Measurements from ENCODE around the gene MRFAP1L1.
"Not testable (repeated sequence)": the region's sequence is repeated elsewhere in the genome, so short reads cannot be mapped to it uniquely, and the experiment has no call there.

The MRFAP1L1 gene

GRCh38 chr4:6709230-6710114 is at the start of gene MRFAP1L1:
Gene MRFAP1L1, minus strand, starts transcription at chr4:6709865. Its CDS starts 236 bp downstream, at chr4:6709629.
- peak; percentile 93 to 96 for DNase-seq (ENCODE audit: low read depth in 2 of 2)

GRCh38 chr4:6758728-6759127 is 49.1 kb upstream of the MRFAP1L1 start:
- no peak for DNase-seq (ENCODE audit: low read depth in 2 of 2)

- not testable (repeated sequence) for DNase-seq (ENCODE audit: low read depth in 2 of 2)
Observed at GRCh38 chr4:6756345-6756744, 46.7 kb upstream of the MRFAP1L1 start.

- DNase-seq (ENCODE audit: low read depth in 2 of 2): no peak
Observed at GRCh38 chr4:6755088-6755753, 45.6 kb upstream of the MRFAP1L1 start.

GRCh38 chr4:6754481-6755087 is 44.9 kb upstream of the MRFAP1L1 start:
- DNase-seq (ENCODE audit: low read depth in 2 of 2): no peak

- no peak for DNase-seq (ENCODE audit: low read depth in 2 of 2)
Observed at GRCh38 chr4:6753891-6754290, 44.2 kb upstream of the MRFAP1L1 start.

- no peak for DNase-seq (ENCODE audit: low read depth in 2 of 2)
Observed at GRCh38 chr4:6753103-6753560, 43.5 kb upstream of the MRFAP1L1 start.

- no peak for DNase-seq (ENCODE audit: low read depth in 2 of 2)
Observed at GRCh38 chr4:6752486-6752829, 42.8 kb upstream of the MRFAP1L1 start.

GRCh38 chr4:6751611-6752485 is 42.2 kb upstream of the MRFAP1L1 start:
- no peak for DNase-seq (ENCODE audit: low read depth in 2 of 2)

- no peak for DNase-seq (ENCODE audit: low read depth in 2 of 2)
Observed at GRCh38 chr4:6750286-6751221, 40.9 kb upstream of the MRFAP1L1 start.

GRCh38 chr4:6749340-6750171 is 39.9 kb upstream of the MRFAP1L1 start:
- DNase-seq (ENCODE audit: low read depth in 2 of 2): no peak

- DNase-seq (ENCODE audit: low read depth in 2 of 2): no peak
Observed at GRCh38 chr4:6748286-6748685, 38.6 kb upstream of the MRFAP1L1 start.

- no peak for DNase-seq (ENCODE audit: low read depth in 2 of 2)
Observed at GRCh38 chr4:6747294-6748051, 37.8 kb upstream of the MRFAP1L1 start.

GRCh38 chr4:6746721-6747293 is 37.1 kb upstream of the MRFAP1L1 start:
- DNase-seq (ENCODE audit: low read depth in 2 of 2): no peak

- no peak for DNase-seq (ENCODE audit: low read depth in 2 of 2)
Observed at GRCh38 chr4:6742989-6743388, 33.3 kb upstream of the MRFAP1L1 start.

GRCh38 chr4:6742507-6742906 is 32.8 kb upstream of the MRFAP1L1 start:
- no peak for DNase-seq (ENCODE audit: low read depth in 2 of 2)

- no peak for DNase-seq (ENCODE audit: low read depth in 2 of 2)
Observed at GRCh38 chr4:6740347-6740746, 30.7 kb upstream of the MRFAP1L1 start.

- no peak for DNase-seq (ENCODE audit: low read depth in 2 of 2)
Observed at GRCh38 chr4:6739920-6740319, 30.3 kb upstream of the MRFAP1L1 start.

Measured in stimulated activated CD8-positive, alpha-beta memory T cell treated with anti-CD3 and anti-CD28 coated beads, Interleukin-7, amount 100 ng/mL, for 4 hours (primary cell).